ENCODE data around the gene PRSS48.

Gene PRSS48

DNA sequence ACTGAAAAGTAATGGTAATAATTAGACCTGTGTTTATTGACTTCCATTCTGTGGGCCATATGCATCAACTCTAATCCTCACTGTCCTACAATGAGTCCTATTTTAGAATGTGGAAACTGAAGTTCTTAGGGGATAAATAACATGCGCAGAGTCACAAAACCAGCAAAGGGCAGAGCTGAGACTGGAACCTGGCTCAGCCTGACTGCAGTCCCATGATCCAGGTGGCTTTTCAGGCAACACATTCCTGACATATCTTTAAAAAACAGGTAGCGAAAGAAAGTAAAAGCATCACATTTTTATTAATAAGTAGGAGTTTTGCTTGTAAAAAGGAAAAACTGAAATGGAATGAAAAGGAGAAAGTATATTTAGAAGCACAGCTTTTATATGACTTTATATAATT, 34.7 kb upstream of the PRSS48 start:
- TF ChIP-seq, protein P1, sequence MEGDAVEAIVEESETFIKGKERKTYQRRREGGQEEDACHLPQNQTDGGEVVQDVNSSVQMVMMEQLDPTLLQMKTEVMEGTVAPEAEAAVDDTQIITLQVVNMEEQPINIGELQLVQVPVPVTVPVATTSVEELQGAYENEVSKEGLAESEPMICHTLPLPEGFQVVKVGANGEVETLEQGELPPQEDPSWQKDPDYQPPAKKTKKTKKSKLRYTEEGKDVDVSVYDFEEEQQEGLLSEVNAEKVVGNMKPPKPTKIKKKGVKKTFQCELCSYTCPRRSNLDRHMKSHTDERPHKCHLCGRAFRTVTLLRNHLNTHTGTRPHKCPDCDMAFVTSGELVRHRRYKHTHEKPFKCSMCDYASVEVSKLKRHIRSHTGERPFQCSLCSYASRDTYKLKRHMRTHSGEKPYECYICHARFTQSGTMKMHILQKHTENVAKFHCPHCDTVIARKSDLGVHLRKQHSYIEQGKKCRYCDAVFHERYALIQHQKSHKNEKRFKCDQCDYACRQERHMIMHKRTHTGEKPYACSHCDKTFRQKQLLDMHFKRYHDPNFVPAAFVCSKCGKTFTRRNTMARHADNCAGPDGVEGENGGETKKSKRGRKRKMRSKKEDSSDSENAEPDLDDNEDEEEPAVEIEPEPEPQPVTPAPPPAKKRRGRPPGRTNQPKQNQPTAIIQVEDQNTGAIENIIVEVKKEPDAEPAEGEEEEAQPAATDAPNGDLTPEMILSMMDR (IDR thresholded peaks at IDR 0.05): no peak
- H3K4me1 ChIP-seq: no peaks in the 10 kb centered on the region
- H3K36me3 ChIP-seq: no peaks in the 10 kb centered on the region
- H3K4me3 ChIP-seq: no peak overlapping the region
- intact Hi-C loops (cut with DNase I; ENCODE audit: low total_unique reads): no loop called here
- H3K27ac ChIP-seq: no peak overlapping the region
- no peaks in the 10 kb centered on the region for H3K9me3 ChIP-seq
- DNase-seq: no peak
- H3K27me3 ChIP-seq: no peaks in the 10 kb centered on the region

DNA sequence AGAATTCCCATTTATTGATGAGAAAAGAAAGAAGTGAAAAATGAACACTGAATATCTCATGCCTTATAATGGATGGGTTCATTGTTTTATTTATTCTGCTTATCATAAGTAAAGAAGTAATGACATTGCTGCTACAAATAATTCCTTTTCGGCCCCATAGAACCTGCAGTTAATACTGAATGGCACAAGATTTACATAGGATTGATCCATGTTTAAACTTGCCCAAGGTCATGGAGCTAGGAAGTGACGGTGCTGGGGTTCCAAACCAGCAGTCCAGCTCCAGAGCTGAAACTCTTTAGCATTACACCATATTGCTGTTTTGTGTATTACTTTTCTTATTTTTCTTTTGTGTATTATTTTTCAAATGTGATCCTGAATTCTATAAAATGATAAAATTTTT, 30.2 kb upstream of the PRSS48 start:
- no peaks in the 10 kb centered on the region for H3K36me3 ChIP-seq
- TF ChIP-seq, protein P1 (IDR thresholded peaks at IDR 0.05): no peak
- no peak overlapping the region for H3K27ac ChIP-seq
- no peaks in the 10 kb centered on the region for H3K4me1 ChIP-seq
- DNase-seq: no peak
- H3K9me3 ChIP-seq: no peaks in the 10 kb centered on the region
- intact Hi-C loops (cut with DNase I; ENCODE audit: low total_unique reads): no loop called here
- no peak overlapping the region for H3K4me3 ChIP-seq
- no peaks in the 10 kb centered on the region for H3K27me3 ChIP-seq

DNA sequence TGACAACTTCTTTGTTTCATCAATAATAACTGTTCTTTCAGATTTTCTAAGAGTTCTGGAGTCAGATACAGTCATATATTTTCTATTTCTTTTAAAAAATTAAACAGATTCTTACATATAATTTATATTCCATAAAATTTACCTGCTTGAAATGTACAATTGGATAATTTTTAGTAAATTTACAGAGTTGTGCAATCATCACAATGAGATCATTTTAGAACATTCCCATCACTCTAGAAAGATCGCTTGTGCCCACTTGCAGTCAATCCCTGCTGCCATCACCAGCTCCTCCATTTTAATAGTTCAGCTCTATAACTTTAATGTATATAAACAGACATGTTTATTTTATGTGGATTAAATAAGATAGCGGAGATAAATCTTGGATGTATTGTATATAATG, 29.6 kb upstream of the PRSS48 start:
- no peak for DNase-seq
- Histone ChIP-seq H3K27ac (no peak overlapping the region), H3K4me1 (no peaks in the 10 kb centered on the region), H3K9me3 (no peaks in the 10 kb centered on the region), H3K36me3 (no peaks in the 10 kb centered on the region), H3K27me3 (no peaks in the 10 kb centered on the region), H3K4me3 (no peak overlapping the region)
- TF ChIP-seq, protein P1 (IDR thresholded peaks at IDR 0.05): no peak
- intact Hi-C loops (cut with DNase I; ENCODE audit: low total_unique reads): no loop called here

DNA sequence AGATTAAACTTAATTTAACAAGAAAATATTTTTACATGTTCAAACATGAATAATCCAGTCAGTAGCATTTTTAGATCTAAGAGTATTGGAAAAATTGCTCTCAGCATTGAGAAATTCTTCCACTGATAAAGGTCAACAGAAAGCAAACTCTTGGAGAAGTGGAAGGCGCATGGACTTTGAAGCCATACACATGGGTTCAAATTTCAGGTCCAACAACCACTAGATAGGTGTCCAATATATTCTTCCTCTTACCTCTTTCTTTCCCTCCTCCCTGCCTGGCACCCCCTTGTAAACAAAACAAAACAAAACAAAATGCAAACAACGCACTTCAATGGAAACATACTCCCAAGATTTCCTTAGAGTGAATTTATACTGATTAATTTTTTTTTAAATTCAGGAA, 28.4 kb upstream of the PRSS48 start:
- intact Hi-C loops (cut with DNase I; ENCODE audit: low total_unique reads): no loop called here
- DNase-seq: no peak
- H3K36me3 ChIP-seq: no peaks in the 10 kb centered on the region
- no peak overlapping the region for H3K4me3 ChIP-seq
- H3K27me3 ChIP-seq: no peaks in the 10 kb centered on the region
- peaks cover 0 to 3% (median 0%) of the 10 kb centered on the region in 4 donors for H3K4me1 ChIP-seq
- TF ChIP-seq, protein P1 (IDR thresholded peaks at IDR 0.05): no peak
- no peaks in the 10 kb centered on the region for H3K9me3 ChIP-seq
- H3K27ac ChIP-seq: no peak overlapping the region

DNA sequence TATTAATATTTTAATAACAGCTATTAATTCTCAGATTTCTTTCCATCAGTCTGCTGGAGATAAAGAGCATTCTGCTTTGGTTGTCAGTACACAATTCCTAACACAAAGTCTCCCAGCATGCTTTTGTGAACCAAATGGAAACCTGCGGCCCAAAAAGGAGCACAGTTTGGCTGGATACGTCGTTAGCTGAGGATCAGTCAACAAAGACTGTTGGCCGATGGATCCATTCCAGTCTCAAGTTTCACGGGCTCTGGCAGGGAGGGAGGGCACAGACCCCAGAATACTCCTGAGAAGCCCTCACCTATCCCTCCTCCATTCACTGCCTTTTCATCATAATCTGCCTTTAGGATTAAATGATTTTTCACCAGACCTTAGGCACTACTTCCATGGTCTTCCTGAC, 26.3 kb upstream of the PRSS48 start:
- no peak for DNase-seq
- H3K27me3 ChIP-seq: no peaks in the 10 kb centered on the region
- TF ChIP-seq, protein P1 (IDR thresholded peaks at IDR 0.05): no peak

More for the DNA sequence above, 26.3 kb upstream of the PRSS48 start:
- Histone ChIP-seq H3K27ac (no peak overlapping the region), H3K4me1 (peaks cover 0 to 3% (median 0%) of the 10 kb centered on the region in 4 donors), H3K4me3 (no peak overlapping the region), H3K9me3 (no peaks in the 10 kb centered on the region), H3K36me3 (no peaks in the 10 kb centered on the region)
- intact Hi-C loops (cut with DNase I; ENCODE audit: low total_unique reads): no loop called here

All from tibial artery (tissue), 4 donors.